Duodenal mucosa (tissue), 2 donors: ENCODE measurements around the gene LIN37.

ENCODE experiments used
- H3K27ac ChIP-seq: one replicate; pipeline ENCODE4 v1.7.0; 2013; ENCODE audit warnings: low read depth, low read length
- H3K27me3 ChIP-seq, 2 donors: one replicate each; pipeline ENCODE4 v1.7.0; 2013; ENCODE audit warnings: low read length in 2 of 2, control low read depth in 1 of 2; ENCODE audit not compliant: insufficient read depth in 2 of 2, control insufficient read depth in 1 of 2
- H3K36me3 ChIP-seq, 2 donors: one replicate each; pipeline ENCODE4 v1.7.0; 2013; ENCODE audit warnings: low read length in 2 of 2, control low read depth in 1 of 2; ENCODE audit not compliant: insufficient read depth in 2 of 2, control insufficient read depth in 1 of 2
- H3K4me1 ChIP-seq, 2 donors: one replicate each; pipeline ENCODE4 v1.7.0; 2013; ENCODE audit warnings: low read length in 2 of 2, control low read depth in 1 of 2; ENCODE audit not compliant: insufficient read depth in 2 of 2, control insufficient read depth in 1 of 2
- H3K4me3 ChIP-seq, 2 donors: one replicate each; pipeline ENCODE4 v1.7.0; 2013; ENCODE audit warnings: low read length in 2 of 2, low read depth in 1 of 2
- H3K9ac ChIP-seq, 2 donors: one replicate each; pipeline ENCODE4 v1.7.0; 2013; ENCODE audit warnings: low read length in 2 of 2, low read depth in 1 of 2
- H3K9me3 ChIP-seq, 2 donors: one replicate each; pipeline ENCODE4 v1.7.0; 2013; ENCODE audit warnings: low read length in 2 of 2, control low read depth in 1 of 2; ENCODE audit not compliant: control insufficient read depth in 1 of 2

The LIN37 gene, protein sequence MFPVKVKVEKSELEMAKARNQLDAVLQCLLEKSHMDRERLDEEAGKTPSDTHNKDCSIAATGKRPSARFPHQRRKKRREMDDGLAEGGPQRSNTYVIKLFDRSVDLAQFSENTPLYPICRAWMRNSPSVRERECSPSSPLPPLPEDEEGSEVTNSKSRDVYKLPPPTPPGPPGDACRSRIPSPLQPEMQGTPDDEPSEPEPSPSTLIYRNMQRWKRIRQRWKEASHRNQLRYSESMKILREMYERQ

DNA sequence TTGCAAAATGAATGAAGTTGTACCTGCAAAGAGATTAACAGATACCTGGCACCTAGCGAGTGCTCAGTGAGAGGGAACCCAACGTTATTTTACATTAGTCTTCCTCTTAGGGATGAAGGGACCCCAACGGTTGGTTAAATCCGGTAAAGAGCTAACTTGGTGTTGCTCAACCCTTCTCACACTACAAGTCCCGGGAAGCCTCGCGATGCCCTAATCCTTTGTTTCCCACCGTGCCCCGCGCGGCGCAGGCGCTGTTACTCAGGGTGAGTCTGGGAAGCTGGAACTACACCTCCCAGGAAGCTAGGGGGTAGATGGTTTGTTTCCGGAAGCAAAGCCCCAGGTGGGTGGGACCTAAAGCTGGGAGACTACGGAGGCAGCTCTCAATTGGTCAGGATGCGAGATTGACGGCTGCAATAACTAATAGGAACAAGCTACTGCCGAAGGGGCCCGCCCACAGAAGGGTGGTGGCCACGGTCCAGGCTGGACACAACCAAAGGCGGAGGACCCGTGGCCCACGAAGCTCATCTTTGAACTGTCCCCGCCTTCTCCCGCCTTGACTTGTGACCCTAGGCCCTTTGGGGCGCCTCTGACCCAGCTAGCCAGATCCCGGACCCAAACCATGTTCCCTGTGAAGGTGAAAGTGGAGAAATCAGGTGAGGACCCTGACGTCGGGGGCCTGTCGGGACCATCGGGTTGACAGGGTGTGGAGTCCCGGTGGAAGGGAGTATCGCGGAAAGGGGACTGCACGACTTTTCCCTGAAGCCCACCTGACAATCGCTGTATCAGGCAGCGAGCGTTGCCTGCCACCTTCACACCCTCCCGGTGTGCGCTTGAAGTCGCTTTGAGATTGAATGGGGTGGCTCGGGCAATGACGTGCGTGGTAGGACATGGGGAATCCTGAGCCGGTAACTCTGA, at the start of gene LIN37:
Gene LIN37, plus strand, starts transcription at position 471 of the 915 bp plus-strand sequence. Its CDS starts 149 bp downstream, at position 620.
- peak within 1 kb of the TSS; percentile 94 to 98 for H3K9ac ChIP-seq
- no peaks in the 10 kb centered on the region for H3K9me3 ChIP-seq
- H3K27me3 ChIP-seq, result no peaks in the 10 kb centered on the region
- peaks cover 25 to 35% of the 10 kb centered on the region in 2 donors for H3K4me1 ChIP-seq
- H3K4me3 ChIP-seq, result peak within 1 kb of the TSS; percentile 100
- peaks cover 9 to 16% of the 10 kb centered on the region in 2 donors for H3K36me3 ChIP-seq
- peak within 1 kb of the TSS; percentile 69 for H3K27ac ChIP-seq

- Histone ChIP-seq H3K4me1 (peaks cover 0 to 12% of the 10 kb centered on the region in 2 donors), H3K4me3 (peak overlapping the region; percentile 81 to 82), H3K9me3 (no peaks in the 10 kb centered on the region), H3K27ac (no peak overlapping the region), H3K36me3 (no peaks in the 10 kb centered on the region), H3K27me3 (no peaks in the 10 kb centered on the region), H3K9ac (peak overlapping the region; percentile 35 to 72)
These were observed 46.0 kb upstream of the LIN37 start for GRCh38 chr19:35702223-35703012.

DNA sequence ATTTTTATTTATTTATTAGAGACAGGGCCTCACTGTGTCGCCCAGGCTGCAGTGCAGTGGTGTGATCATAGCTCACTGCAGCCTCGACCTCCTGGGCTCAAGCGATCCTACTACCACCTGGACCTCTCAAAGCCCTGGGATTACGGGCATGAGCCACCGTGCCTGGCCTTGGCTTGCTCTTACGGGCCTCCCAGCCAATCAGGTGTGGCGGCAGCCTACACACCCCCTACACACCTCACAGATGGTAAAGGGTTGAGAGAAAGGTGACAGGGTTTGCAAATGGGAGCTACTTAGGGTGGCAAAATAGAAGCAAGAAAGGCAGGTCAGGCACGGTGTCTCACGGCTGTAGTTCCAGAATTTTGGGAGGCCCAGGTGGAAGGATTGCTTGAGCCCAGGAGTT, 45.0 kb upstream of the LIN37 start:
- Histone ChIP-seq H3K9ac (no peak overlapping the region), H3K27me3 (peaks cover 0 to 2% of the 10 kb centered on the region in 2 donors), H3K27ac (no peak overlapping the region), H3K9me3 (no peaks in the 10 kb centered on the region), H3K36me3 (no peaks in the 10 kb centered on the region), H3K4me3 (no peak overlapping the region), H3K4me1 (peaks cover 0 to 12% of the 10 kb centered on the region in 2 donors)

DNA sequence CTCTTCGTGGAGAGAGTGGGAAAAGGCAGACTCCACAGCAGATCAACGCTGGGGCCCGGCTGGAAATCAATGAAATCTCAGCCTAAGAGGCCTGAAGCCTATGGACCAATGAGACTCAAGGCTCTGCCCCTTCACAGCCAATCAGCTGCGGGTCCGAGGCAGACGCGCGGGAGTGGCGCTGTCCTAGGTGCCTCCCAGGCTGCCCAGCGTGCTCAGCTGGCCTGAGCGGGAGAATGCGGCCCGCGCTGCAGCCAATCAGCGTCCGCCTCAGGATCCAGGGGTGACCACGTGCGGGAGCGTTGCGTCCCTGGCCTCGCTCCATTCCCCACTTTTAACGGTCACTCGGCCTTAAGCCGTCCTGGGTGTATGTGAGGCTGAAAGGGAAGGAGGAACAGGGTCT, 44.2 kb upstream of the LIN37 start, which contains the start of gene ZBTB32:
Gene ZBTB32, plus strand, starts transcription at position 341 of the 400 bp plus-strand sequence. CDS start 10,069 bp downstream, outside the sequence.
- H3K9me3 ChIP-seq, result no peaks in the 10 kb centered on the region
- no peaks in the 10 kb centered on the region for H3K36me3 ChIP-seq
- H3K4me3 ChIP-seq, result no peak within 1 kb of the TSS
- H3K27ac ChIP-seq, result no peak within 1 kb of the TSS
- peaks cover 0 to 2% of the 10 kb centered on the region in 2 donors for H3K27me3 ChIP-seq
- no peak within 1 kb of the TSS for H3K9ac ChIP-seq
- peaks cover 0 to 12% of the 10 kb centered on the region in 2 donors for H3K4me1 ChIP-seq

GRCh38 chr19:35708391-35708790, 40.0 kb upstream of the LIN37 start:
- no peaks in the 10 kb centered on the region for H3K9me3 ChIP-seq
- H3K27ac ChIP-seq, result no peak overlapping the region
- peaks cover 0 to 5% of the 10 kb centered on the region in 2 donors for H3K4me1 ChIP-seq

DNA sequence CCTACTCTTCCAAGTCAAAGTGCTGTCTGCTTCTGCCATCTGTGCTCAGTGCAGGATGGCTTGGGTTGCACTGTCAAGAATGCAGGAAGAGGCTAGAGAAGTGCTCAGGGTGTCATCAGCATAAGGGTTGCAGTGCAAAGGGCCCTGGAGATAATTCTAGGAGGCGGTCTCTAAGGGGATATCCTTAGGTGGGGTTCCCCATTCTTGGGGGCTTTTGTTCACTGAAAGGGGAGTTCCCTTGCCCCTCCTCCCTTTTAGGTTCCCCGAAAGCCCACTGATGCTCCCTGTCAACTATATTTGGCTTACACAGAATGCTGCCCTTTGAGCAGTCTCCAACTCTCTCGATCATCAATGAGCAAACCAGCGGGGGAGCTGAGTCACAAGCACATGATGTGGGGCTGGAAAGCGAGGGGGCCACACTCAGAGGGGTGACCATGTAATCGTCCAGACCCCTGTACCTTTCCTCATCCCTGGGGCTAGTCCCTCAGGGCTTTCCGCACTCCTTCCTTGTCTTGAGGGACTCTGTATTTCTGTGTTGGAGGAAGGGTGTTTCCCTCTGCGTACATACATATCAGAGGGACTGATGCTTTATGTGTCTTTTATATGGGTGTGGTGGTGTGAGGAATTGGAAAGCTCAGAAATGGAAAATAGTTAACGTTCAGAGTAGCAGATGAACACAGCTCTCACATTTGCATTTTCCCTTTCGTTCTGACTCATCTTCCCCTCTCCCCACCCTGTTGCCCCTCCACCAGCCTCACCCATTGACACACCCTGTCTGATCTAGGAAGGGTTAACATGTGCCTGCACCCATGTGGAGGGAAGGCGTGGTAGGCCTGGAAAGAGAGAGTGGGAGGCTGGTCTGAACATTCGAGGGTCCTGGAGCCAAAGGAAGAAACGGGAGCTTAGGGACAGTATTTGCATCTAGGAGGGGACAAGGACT, 37.3 kb upstream of the LIN37 start:
- Histone ChIP-seq H3K9ac (no peak overlapping the region), H3K36me3 (no peaks in the 10 kb centered on the region), H3K27ac (no peak overlapping the region), H3K9me3 (no peaks in the 10 kb centered on the region), H3K4me1 (peaks cover 11 to 14% of the 10 kb centered on the region in 2 donors), H3K4me3 (no peak overlapping the region), H3K27me3 (peaks cover 0 to 12% of the 10 kb centered on the region in 2 donors)

More at GRCh38 chr19:35708391-35708790, 40.0 kb upstream of the LIN37 start:
- H3K36me3 ChIP-seq, result no peaks in the 10 kb centered on the region
- H3K9ac ChIP-seq, result no peak overlapping the region
- H3K4me3 ChIP-seq, result no peak overlapping the region
- H3K27me3 ChIP-seq, result peaks cover 0 to 9% of the 10 kb centered on the region in 2 donors

- H3K4me3 ChIP-seq, result no peak overlapping the region
These were observed 35.5 kb upstream of the LIN37 start for GRCh38 chr19:35712567-35713505.

DNA sequence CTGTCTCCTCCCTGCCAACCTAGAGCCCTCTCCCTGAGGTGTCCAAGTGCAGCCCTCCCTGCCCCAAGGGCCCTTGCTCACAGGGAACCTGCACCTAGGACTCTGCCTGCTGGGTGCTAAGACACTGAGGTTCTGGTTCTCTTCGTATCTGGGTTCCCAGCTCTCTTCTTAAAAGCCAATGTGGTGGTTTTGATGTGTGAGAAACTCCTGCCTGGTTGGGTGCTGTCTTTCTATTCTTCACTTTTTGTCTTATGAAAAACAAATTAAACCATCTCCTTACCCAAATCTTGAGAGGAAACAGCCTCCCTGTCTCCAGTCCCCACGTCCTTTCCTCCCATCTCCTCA, 34.9 kb upstream of the LIN37 start:
- Histone ChIP-seq H3K27ac (no peak overlapping the region), H3K36me3 (no peaks in the 10 kb centered on the region)

More at GRCh38 chr19:35712567-35713505, 35.5 kb upstream of the LIN37 start:
- Histone ChIP-seq H3K36me3 (no peaks in the 10 kb centered on the region), H3K9me3 (no peaks in the 10 kb centered on the region), H3K27me3 (peaks cover 0 to 12% of the 10 kb centered on the region in 2 donors), H3K9ac (no peak overlapping the region), H3K27ac (no peak overlapping the region), H3K4me1 (peaks cover 17% of the 10 kb centered on the region in 2 donors)

More for the DNA sequence above, 34.9 kb upstream of the LIN37 start:
- Histone ChIP-seq H3K4me3 (no peak overlapping the region), H3K9me3 (no peaks in the 10 kb centered on the region), H3K9ac (no peak overlapping the region), H3K4me1 (peaks cover 17 to 18% of the 10 kb centered on the region in 2 donors), H3K27me3 (peaks cover 0 to 10% of the 10 kb centered on the region in 2 donors)
